GM18909 (cell line): ENCODE data around the gene AGBL4.
"Not testable (repeated sequence)": the region's sequence is repeated elsewhere in the genome, so short reads cannot be mapped to it uniquely, and the experiment has no call there.

Experiments used
- ATAC-seq: cut with Tn5 transposase; IDR thresholded peaks from one replicate; pipeline ENCODE4 v1.9.1; 2021; ENCODE audit warnings: mild to moderate bottlenecking; ENCODE audit not compliant: unreplicated experiment, poor library complexity

The AGBL4 gene

DNA sequence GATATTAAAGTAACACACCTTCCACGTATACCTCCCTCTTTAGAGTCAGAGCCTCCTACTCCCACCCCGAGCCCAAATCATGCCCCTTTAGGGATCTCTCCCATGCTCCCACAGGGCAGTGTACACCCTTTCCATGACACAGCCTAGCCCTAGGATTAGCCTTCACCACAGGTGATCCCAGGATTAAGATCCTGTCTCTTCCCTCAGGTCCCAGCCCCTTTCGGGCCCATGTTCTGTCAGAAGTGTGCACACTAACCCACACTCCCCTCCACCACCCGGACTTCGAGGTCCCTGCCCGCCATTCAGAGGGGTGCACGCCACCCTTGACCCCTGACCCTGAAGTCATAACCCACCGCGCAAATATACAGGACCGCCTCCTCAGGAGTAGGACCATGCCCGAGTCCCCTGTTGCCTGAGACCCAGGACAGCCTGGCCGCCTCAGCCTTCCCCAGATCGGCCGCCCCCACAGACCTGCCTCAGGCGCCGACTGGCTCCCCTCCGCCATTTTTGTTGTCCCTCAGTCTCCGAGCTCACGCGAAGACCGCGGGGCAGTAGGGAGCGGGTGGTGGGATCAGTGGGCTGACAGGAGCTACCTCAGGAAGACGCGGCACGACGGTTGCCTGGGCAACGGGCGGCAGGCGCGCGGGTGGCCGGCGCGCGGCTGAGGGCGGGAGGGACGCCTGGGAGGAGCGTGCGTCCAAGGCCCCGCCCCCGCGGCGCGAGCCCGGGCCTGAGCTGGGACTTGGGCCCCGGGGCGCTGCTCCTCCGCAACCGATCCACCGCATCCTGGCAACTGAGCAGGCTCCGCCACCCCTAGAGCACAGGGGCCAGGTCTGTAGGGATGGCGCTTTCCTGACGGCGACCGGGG lies at the start of gene AGBL4:
Gene AGBL4, minus strand, starts transcription at position 663 of the 868 bp plus-strand sequence.
- ATAC-seq: no peak

DNA sequence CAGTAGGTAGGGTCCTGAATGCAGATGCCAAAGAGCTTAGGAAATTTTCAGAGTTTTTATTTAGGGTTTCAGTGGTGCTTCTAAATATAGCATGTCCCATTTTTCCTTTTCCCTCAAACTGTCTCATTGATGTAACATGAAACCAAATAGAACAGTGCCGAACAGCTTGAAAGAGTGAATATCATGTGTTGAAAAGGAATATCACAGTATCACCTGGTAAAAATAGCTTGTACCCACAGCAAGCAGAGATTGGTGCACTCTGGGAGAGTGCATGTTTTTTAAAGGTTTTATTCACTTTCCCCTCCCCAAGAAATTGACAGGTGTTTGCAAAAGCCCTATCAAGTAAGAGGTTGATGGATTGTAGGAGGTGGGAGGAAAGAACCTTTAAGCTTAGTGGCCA lies 43.1 kb upstream of the AGBL4 start:
- no peak for ATAC-seq

DNA sequence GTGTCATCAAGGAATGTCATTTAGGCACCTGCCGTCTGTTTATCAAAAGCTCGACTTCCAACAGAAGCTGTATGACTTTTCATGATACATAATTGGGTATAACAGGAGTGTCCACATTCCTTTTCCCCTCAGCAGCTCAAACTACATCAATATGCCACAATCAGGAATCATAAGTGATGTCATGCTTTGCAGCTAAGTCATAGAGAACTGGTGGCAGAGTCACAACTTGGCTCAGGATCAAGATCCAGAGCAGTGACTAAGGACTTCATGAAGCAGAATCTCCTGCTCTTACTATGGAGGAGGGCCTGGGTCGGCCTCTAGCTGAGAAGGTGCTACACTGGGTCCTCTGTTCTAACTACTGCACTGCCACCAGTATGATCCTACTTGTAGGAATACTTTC lies 36.5 kb upstream of the AGBL4 start:
- no peak for ATAC-seq

DNA sequence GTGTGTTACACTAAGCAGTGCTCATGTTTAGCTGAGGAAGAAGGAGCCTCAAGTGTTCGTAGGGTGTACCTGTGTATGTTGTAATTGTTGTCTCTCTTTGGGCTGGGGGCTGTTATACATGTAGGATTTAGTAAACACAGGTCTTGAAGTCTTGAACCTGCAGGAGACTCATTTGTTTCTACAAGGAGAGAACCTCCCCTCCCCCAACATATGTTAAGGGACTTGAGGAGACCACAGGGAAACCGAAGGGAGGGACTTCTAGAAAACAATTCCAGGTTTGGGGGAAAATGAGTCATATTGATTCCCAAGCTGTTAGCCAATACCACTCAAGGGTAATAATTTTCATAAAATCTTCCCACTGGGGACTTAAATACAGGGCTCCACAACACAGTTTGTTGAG lies 25.0 kb upstream of the AGBL4 start:
- no peak for ATAC-seq

DNA sequence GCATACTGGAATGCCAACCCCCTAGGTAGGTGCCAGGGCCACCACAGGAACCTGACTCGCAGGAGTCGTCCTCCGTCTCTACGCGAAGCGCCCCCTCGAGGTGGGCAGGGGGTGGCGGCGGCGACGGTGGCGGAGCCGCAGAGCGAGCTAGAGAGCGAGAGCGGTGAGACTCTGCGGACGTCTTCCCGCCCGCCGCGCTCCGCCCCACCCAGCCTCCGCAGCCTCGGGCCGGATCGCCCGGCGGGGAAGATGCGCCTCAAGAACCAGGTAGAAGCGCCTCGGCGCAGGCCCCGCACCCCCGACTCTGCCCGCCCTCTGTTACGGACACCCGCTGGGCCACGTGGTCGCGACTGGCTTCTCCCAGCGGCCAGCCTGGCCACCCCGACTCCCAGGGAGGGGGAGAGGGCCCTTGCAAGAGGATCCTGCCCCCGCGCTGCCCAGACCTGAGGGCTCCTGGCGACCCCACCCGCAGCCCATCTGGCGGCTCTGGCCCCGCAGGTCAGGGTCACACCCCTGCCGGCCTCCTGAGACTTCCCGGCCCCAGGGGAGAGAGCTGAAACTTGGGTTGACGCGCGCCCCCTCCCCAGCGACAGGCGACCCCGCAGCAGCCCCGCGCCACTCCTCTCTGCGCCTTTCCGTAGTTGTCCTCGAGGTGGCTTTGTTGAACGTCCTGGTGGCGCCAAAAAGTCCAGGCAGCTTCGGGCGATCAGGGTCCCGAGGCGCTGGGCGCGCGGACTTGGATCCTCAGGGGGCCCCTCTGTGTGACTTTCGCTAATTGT lies 24.4 kb upstream of the AGBL4 start:
- ATAC-seq: no peak

DNA sequence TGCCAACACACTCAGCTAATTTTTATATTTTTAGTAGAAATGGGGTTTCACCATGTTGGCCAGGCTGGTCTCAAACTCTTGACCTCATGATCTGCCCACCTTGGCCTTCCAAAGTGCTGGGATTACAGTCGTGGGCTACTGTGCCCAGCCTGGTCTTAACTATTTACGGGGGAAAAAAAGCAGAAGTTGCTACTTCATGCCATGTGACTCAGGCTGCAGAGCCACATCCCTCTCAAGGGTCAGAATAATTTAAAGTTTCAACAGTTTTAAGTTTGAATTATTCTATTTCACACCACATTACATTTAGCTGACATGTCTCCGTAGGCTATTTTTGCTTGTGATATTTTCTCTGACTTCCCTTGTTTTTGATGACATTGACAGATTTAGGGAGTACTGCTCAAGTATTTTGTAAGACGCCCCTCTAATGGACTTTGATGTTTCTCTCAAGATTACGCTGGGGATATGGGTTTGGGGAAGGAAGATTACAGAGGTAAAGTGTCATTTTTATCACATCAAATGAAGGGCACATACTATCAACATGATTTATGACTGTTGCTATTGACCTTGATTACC lies 14.6 kb upstream of the AGBL4 start:
- ATAC-seq: no peak

DNA sequence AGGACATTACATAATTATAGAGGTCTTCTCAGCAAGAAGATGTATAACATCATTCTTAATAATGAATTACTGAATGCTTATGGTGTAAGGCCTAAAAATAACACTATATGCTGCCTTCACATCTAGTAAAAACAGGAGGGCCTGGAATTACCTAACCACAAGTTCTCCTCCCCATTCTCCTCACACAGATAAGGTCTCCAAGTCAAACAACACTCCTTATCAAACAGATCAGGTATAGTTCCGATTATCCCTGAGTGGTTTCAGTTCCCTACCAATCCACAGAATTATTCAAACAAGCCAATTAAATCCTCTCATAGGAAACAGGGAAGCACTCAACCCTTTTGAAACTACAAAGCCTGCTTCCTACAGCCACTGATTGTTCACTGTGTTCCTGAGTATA lies 4.0 kb upstream of the AGBL4 start:
- ATAC-seq: no peak

DNA sequence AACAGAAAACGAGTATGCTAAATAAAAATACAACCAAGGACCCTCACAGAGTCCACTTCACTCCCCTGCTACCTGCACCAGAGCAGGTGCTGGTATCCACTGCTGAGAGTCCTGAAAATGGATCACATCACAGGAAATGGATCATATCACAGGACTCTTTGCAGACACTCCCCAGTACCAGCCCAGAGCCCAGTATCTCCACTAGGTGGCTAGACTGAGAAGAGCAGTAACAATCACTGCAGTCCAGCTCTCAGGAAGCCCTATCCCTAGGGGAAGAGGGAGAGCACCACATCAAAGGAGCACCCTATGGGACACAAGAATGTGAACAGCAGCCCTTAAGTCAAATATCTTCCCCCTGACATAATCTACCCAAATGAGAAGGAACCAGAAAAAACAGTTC lies 28.0 kb downstream of the AGBL4 start:
- no peak for ATAC-seq

DNA sequence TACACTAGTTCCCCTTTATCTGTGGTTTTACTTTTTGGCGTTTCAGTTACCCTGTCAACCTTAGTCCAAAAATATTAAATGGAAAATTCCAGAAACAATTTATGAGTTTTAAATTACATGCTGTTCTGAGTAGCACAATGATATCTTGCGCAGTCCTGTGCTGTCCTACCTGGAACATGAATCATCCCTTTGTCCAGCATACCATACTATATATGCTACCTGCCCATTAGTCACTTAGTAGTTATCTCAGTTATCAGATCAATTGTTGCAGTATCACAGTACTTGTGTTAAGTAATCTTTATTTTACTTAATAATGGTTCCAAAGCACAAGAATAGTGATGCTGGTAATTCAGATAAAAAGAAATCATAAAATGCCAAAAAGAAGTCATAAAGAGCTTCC lies 52.7 kb downstream of the AGBL4 start:
- ATAC-seq: no peak

DNA sequence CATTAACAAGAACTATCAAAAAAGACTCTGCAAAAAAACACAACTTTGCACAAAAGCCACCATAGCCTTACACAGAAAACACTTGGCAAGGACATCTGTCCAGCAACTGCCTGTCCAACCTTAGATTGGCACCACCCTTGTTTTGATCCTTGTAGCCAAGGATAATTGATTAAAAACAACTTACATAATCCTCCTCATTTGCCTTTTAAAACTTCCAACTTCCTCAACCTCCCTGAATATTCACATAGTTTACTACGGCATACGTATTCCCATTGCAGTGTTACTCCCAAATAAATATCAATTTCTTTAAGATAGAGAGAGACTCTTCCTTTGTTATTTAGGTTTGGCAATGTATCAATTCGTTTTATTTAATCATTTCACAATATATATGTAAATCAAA lies 72.4 kb downstream of the AGBL4 start:
- no peak for ATAC-seq

DNA sequence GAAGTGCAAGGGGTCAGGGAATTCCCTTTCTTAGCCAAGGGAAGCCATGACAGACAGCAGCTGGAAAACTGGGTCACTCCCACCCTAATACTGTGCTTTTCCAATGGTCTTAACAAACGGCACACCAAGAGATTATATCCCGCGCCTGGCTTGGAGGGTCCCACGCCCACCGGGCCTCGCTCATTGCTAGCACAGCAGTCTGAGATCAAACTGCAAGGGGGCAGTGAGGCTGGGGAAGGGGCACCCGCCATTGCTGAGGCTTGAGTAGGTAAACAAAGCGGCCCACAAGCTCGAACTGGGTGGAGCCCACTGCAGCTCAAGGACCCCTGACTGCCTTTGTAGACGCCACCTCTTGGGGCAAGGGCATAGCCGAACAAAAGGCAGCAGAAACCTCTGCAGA lies 108.5 kb downstream of the AGBL4 start:
- not testable (repeated sequence) for ATAC-seq

DNA sequence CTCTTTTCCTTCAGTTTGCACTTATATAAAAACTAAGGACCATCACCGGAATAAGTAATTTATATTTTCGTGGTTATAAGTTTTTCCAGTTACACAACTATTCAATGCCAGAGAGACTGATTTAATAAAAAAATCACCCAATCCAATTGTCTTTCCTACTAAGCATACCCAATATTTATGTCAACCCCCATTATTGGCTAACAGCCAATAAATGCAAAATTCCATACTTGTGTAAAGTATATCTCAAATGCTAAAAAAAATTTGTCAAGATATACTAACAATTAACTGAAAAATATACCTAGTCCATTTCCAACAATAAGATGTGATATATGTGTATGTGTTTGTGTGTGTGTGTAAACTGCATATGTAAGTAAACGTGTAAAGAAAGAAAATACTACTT lies 117.4 kb downstream of the AGBL4 start:
- no peak for ATAC-seq

DNA sequence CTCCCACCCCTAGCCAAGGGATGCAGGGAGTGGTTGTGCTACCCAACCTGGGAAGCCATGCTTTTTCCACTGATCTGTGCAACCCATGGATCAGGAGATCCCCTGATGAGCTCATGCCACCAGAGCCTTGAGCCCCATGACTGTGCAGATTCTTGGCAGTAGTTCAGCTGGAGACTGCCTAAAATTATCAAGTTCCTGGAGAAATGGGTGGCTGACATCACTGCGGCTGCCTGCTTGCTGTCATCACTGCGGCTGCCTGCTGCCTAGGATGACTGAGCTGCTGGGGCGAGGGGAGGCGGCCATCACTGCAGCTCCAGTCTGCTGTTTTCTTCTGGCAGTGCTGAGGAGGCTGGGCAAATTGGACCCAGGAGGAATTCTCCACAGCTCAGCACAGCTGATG lies 159.2 kb downstream of the AGBL4 start:
- ATAC-seq: no peak

DNA sequence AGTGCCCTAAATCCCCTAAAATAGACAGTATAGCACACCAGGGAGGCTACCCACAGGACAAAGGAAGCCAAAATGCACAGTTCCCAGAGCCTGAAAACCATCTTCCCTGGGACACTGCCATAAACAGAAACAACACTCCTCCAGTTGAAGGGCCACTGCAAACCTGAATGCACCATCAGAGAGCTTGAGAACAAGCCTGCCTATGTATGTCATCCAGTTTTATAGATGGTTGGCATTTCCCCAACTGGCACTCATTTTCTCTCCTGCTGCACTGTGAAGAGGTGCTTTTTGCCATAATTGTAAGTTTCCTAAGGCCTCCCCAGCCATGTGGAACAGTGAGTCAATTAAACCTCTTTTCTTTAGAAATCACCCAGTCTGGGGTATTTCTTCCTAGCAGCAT lies 169.0 kb downstream of the AGBL4 start:
- no peak for ATAC-seq

DNA sequence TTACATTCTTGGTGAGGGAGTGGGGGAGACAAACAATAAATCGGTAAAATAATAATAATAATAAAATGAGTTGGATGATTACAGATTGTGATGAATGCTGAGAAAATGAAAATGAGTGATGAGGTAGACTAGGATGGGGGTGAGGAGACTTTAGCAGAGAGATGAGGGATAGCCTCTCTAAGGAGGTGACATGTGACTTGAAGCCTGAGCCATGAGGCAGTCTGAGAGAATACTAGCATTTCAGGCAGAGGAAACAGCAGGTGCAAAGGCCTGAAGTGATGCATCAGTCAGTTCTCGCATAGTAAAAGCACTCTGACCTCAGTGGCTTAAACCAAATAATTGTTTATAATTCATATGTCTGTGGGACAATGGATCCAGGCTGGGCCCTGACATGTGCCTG lies 181.2 kb downstream of the AGBL4 start:
- no peak for ATAC-seq

DNA sequence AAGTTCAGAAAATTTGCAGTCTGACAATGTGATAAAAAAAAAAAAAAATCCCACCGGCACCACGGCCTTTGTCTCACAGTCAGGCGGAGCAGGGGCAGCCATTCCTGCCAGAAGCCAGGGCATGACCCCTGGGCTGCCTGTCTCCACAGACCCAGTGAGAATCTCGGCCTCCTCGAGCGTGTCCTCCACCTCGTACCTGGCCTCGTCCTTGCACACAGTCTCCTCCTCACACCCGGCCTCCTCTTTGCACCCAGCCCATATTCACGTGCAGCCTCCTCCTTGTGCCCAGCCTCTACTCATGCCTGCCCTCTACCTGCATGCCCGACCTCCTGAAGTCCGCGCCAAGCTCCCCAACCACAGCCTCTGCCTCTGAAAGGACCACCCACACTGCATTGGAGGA lies 182.0 kb downstream of the AGBL4 start:
- no peak for ATAC-seq

DNA sequence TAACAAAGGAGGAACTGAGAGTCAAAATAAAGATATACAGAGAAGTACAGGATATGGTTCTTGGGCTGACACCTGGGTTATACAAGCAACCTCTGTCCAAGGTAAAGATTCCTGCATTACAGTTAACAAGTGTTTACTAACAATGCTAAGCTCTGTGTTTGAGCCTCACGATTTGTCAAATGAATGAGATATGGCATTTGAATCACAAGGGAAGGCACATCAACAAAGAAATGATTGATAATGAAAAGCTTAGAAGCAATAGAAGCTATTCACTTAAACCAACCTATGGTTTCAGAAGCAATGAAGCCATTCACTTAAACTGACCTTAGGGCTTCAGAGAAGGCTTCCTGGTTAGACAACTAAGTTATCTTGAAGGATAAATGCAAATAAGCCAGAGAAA lies 199.5 kb downstream of the AGBL4 start:
- no peak for ATAC-seq

DNA sequence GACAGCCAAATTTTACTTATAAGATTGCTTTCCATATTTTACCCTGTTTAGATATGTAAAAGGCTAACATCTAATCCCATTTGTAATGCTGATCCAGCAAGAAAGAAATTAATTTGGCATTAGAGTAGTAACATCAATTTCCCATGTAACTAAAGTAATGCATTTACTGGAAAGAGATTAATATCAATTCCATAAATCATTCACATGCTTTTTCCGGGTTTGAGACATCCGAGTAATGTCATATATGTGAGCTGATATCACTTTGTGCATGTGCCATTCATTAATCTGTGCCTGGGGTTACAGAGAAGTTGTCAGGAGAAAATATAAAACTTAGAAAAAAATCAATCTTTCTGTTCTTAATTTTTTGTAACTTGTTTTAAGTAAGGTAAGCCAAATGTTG lies 206.1 kb downstream of the AGBL4 start:
- no peak for ATAC-seq

DNA sequence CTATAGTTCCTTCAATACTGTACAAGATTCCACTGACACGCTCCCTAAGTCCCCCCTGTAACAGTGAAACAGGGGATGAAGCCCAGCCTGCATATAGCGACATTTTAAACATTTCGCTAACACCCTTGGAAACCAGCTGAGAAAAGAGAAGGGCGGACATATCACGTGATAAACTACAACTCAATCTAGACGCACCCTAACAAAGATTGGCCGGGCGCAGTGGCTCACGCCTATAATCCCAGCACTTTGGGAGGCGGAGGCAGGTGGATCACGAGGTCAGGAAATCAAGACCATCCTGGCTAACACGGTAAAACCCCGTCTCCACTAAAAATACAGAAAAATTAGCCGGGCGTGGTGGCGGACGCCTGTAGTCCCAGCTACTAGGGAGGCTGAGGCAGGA lies 236.7 kb downstream of the AGBL4 start:
- not testable (repeated sequence) for ATAC-seq

DNA sequence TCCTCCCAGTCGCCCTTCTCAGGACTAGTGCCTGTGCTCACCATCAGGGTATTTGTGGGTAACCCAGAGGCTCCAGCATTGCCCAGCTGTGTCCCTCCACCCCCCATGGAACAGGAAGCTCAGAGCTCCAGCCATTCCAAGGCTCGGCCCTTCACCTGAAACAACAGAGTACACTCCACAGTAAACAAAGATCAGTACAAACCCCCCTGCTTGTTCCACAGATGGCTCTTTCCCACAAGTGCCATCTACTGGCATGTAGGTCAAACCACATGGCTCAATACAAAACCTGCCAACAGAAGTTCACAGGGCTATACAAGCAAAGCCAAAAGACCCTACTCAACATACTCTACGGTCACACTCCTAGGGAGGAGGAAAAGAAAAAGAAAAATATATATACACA lies 258.7 kb downstream of the AGBL4 start:
- ATAC-seq: no peak

DNA sequence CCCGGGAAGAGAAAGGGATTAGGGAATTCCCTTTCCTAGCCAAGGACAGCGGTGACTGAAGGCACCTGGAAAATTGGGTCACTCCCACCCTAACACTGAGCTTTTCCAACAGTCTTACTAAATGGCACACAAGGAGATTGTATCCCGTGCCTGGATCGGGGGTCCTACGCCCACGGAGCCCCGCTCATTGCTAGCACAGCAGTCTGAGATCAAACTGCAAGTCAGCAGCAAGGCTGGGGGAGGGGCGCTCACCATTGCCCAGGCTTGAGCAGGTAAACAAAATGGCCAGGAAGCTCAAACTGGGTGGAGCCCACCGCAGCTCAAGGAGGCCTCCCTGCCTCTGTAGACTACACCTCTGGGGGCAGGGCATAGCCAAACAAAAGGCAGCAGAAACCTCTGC lies 285.6 kb downstream of the AGBL4 start:
- ATAC-seq: not testable (repeated sequence)
